HepG2 (cell line): ENCODE measurements around the gene PPM1G. TPM values are rescaled to one million over a fixed set of nuclear protein-coding genes. Genes with fewer than 3 reads are reported as not detected.

Experiments
- KAT8 ChIP-seq: IDR thresholded peaks from 2 replicates; pipeline ENCODE4 v1.6.1; 2016; ENCODE audit warnings: missing genetic modification reagents, missing compliant biosample characterization
- MBNL3 ChIP-seq: fragments of 250-450 bp; sonication (Bioruptor Pico); conservative IDR thresholded peaks from 2 replicates; pipeline ENCODE4 v1.8.0; 2022; ENCODE audit warnings: mild to moderate bottlenecking, inconsistent platforms
- NCOA1 ChIP-seq: sonication (generic); formaldehyde crosslinking; IDR thresholded peaks from 2 replicates; pipeline ENCODE4 v1.9.0; 2021; ENCODE audit warnings: missing genetic modification reagents
- ZBTB38 ChIP-seq: sonication (generic); formaldehyde crosslinking; IDR thresholded peaks from 2 replicates; pipeline ENCODE4 v1.5.1; 2020; ENCODE audit warnings: mild to moderate bottlenecking, missing genetic modification reagents
- ZC3H13 ChIP-seq: sonication (generic); formaldehyde crosslinking; IDR thresholded peaks from 2 replicates; pipeline ENCODE4 v1.8.1; 2023; ENCODE audit warnings: mild to moderate bottlenecking, missing genetic modification reagents, moderate library complexity
- ZNF296 ChIP-seq: sonication (generic); formaldehyde crosslinking; conservative IDR thresholded peaks from 2 replicates; pipeline ENCODE4 v1.5.0; 2020; ENCODE audit warnings: mild to moderate bottlenecking, missing genetic modification reagents
- ZNF329 ChIP-seq: sonication (generic); formaldehyde crosslinking; IDR thresholded peaks from 2 replicates; pipeline ENCODE4 v1.9.0; 2021; ENCODE audit warnings: low read depth, mild to moderate bottlenecking, missing genetic modification reagents
- ZNF350 ChIP-seq: sonication (generic); formaldehyde crosslinking; IDR thresholded peaks from 2 replicates; pipeline ENCODE4 v1.4.0; 2020; ENCODE audit warnings: mild to moderate bottlenecking, low read depth, missing genetic modification reagents, borderline replicate concordance
- ZNF615 ChIP-seq: sonication (generic); formaldehyde crosslinking; IDR thresholded peaks from 2 replicates; pipeline ENCODE4 v1.5.0; 2020; ENCODE audit warnings: mild to moderate bottlenecking, missing genetic modification reagents, borderline replicate concordance
- ZNF777 ChIP-seq: sonication (generic); formaldehyde crosslinking; IDR thresholded peaks from 2 replicates; pipeline ENCODE4 v1.4.0; 2020; ENCODE audit warnings: missing genetic modification reagents
- polyA plus RNA-seq, 8 experiments: library from polyadenylated mRNA; depleted of rRNA in 3 of 8; stranded (reverse) in 7 of 8; unstranded in 1 of 8; fragments of >200 nt; fragmentation: Illumina TruSeq in 4 of 8; extraction: Trizol in 4 of 8; gene quantifications; 2 replicates each; pipeline versions ENCODE4 v1.2.1 to v1.2.3, GENCODE V29; 2011 to 2016; ENCODE audit warnings: low read depth in 4 of 8, missing spikeins in 1 of 8, mixed read lengths in 1 of 8; ENCODE audit not compliant: insufficient read depth in 1 of 8
- total RNA-seq, 5 experiments: library from RNA; depleted of rRNA; stranded (reverse); fragments of >200 nt; fragmentation: Illumina TruSeq; extraction: Trizol; gene quantifications; 2 replicates each; pipeline ENCODE4 v1.2.3, GENCODE V29; 2016; ENCODE audit warnings: low read depth in 1 of 5
- TF ChIP-seq, protein P1 (sequence below): sonication (generic); formaldehyde crosslinking; IDR thresholded peaks from 2 replicates; pipeline ENCODE4 v1.4.0; 2020; ENCODE audit warnings: low read depth, missing genetic modification reagents
- TF ChIP-seq, protein P2 (sequence below): sonication (generic); formaldehyde crosslinking; IDR thresholded peaks from 2 replicates; pipeline ENCODE4 v1.5.1; 2020; ENCODE audit warnings: mild to moderate bottlenecking, moderate library complexity, missing genetic modification reagents
- TF ChIP-seq, protein P3 (sequence below): sonication (generic); formaldehyde crosslinking; IDR thresholded peaks from 2 replicates; pipeline ENCODE4 v1.4.0; 2020; ENCODE audit warnings: missing genetic modification reagents
- TF ChIP-seq, protein P4 (sequence below): sonication (generic); formaldehyde crosslinking; IDR thresholded peaks from one replicate; pipeline ENCODE4 v1.5.1; 2020; ENCODE audit warnings: mild to moderate bottlenecking, missing genetic modification reagents; ENCODE audit errors: not compliant biosample characterization

Gene PPM1G
- total and polyA plus RNA-seq, 2 of the 13 experiments (the other 11 are each of a cell fraction or from before 2014, with no cell fraction given), result 58.2 to 213 TPM

DNA sequence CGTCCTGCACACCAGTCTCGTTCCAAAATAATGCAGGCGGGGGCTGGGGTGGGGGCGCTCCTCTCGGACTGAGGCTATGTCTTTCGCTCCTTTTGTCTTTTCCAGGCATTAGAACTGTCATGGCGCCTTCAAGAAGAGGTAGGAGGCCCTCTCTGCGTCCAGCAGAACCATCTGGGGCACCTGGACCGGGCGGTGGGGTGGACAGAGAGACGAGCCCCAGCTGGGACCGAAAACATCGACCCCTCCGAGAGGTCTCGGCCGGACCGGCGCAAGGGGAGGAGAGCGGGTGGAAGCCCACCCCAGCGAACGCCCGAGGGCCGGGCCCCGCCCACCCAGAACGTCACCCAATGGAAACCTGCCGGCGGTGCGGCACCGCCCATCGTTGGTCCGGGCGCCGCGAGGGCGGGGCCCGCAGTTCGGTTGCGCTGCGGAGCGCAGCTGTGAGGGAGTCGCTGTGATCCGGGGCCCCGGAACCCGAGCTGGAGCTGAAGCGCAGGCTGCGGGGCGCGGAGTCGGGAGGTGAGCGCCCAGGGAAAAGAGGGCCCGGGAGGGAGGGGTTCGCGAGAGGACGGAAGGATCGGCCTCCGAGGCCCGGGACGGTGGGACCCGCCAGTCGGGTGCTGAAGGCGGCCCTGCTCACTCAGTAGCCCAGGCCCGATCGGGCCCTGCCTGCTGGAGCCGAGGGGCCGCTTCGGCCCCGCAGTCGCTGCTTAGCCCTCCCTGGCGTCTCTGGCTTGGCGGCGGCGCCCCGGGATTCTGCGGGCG is 19.0 kb upstream of the PPM1G start, which contains the start of gene NRBP1 (continued):
- TF ChIP-seq, protein P1, sequence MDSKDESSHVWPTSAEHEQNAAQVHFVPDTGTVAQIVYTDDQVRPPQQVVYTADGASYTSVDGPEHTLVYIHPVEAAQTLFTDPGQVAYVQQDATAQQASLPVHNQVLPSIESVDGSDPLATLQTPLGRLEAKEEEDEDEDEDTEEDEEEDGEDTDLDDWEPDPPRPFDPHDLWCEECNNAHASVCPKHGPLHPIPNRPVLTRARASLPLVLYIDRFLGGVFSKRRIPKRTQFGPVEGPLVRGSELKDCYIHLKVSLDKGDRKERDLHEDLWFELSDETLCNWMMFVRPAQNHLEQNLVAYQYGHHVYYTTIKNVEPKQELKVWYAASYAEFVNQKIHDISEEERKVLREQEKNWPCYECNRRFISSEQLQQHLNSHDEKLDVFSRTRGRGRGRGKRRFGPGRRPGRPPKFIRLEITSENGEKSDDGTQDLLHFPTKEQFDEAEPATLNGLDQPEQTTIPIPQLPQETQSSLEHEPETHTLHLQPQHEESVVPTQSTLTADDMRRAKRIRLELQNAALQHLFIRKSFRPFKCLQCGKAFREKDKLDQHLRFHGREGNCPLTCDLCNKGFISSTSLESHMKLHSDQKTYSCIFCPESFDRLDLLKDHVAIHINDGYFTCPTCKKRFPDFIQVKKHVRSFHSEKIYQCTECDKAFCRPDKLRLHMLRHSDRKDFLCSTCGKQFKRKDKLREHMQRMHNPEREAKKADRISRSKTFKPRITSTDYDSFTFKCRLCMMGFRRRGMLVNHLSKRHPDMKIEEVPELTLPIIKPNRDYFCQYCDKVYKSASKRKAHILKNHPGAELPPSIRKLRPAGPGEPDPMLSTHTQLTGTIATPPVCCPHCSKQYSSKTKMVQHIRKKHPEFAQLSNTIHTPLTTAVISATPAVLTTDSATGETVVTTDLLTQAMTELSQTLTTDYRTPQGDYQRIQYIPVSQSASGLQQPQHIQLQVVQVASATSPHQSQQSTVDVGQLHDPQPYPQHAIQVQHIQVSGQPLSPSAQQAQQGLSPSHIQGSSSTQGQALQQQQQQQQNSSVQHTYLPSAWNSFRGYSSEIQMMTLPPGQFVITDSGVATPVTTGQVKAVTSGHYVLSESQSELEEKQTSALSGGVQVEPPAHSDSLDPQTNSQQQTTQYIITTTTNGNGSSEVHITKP (CRISPR knock-in tag), result peak; percentile 96
- TF ChIP-seq, protein P2, sequence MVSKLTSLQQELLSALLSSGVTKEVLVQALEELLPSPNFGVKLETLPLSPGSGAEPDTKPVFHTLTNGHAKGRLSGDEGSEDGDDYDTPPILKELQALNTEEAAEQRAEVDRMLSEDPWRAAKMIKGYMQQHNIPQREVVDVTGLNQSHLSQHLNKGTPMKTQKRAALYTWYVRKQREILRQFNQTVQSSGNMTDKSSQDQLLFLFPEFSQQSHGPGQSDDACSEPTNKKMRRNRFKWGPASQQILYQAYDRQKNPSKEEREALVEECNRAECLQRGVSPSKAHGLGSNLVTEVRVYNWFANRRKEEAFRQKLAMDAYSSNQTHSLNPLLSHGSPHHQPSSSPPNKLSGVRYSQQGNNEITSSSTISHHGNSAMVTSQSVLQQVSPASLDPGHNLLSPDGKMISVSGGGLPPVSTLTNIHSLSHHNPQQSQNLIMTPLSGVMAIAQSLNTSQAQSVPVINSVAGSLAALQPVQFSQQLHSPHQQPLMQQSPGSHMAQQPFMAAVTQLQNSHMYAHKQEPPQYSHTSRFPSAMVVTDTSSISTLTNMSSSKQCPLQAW (CRISPR knock-in tag), result peak; percentile 79
- TF ChIP-seq ZNF296, result peak; percentile 60; the same call in 1 of the 2 replicates
- TF ChIP-seq, protein P3, sequence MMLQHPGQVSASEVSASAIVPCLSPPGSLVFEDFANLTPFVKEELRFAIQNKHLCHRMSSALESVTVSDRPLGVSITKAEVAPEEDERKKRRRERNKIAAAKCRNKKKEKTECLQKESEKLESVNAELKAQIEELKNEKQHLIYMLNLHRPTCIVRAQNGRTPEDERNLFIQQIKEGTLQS (CRISPR knock-in tag), result no peak
- peak; percentile 66; the same call in 1 of the 2 replicates for TF ChIP-seq KAT8
- peak; percentile 88 for TF ChIP-seq ZC3H13
- TF ChIP-seq ZNF615 (CRISPR knock-in tag), result peak; percentile 91; the same call in 1 of the 2 replicates
- peak; percentile 60; the same call in 1 of the 2 replicates for TF ChIP-seq ZBTB38 (CRISPR knock-in tag)
- TF ChIP-seq ZNF350 (CRISPR knock-in tag), result peak; percentile 83; the same call in 1 of the 2 replicates
- TF ChIP-seq ZNF329 (CRISPR knock-in tag), result peak; percentile 79
- no peak; the same call in none of the 2 replicates for TF ChIP-seq ZNF777 (CRISPR knock-in tag)
- TF ChIP-seq MBNL3 (CRISPR knock-in tag), result no peak
- TF ChIP-seq NCOA1 (CRISPR knock-in tag), result peak; percentile 82
- TF ChIP-seq, protein P4, sequence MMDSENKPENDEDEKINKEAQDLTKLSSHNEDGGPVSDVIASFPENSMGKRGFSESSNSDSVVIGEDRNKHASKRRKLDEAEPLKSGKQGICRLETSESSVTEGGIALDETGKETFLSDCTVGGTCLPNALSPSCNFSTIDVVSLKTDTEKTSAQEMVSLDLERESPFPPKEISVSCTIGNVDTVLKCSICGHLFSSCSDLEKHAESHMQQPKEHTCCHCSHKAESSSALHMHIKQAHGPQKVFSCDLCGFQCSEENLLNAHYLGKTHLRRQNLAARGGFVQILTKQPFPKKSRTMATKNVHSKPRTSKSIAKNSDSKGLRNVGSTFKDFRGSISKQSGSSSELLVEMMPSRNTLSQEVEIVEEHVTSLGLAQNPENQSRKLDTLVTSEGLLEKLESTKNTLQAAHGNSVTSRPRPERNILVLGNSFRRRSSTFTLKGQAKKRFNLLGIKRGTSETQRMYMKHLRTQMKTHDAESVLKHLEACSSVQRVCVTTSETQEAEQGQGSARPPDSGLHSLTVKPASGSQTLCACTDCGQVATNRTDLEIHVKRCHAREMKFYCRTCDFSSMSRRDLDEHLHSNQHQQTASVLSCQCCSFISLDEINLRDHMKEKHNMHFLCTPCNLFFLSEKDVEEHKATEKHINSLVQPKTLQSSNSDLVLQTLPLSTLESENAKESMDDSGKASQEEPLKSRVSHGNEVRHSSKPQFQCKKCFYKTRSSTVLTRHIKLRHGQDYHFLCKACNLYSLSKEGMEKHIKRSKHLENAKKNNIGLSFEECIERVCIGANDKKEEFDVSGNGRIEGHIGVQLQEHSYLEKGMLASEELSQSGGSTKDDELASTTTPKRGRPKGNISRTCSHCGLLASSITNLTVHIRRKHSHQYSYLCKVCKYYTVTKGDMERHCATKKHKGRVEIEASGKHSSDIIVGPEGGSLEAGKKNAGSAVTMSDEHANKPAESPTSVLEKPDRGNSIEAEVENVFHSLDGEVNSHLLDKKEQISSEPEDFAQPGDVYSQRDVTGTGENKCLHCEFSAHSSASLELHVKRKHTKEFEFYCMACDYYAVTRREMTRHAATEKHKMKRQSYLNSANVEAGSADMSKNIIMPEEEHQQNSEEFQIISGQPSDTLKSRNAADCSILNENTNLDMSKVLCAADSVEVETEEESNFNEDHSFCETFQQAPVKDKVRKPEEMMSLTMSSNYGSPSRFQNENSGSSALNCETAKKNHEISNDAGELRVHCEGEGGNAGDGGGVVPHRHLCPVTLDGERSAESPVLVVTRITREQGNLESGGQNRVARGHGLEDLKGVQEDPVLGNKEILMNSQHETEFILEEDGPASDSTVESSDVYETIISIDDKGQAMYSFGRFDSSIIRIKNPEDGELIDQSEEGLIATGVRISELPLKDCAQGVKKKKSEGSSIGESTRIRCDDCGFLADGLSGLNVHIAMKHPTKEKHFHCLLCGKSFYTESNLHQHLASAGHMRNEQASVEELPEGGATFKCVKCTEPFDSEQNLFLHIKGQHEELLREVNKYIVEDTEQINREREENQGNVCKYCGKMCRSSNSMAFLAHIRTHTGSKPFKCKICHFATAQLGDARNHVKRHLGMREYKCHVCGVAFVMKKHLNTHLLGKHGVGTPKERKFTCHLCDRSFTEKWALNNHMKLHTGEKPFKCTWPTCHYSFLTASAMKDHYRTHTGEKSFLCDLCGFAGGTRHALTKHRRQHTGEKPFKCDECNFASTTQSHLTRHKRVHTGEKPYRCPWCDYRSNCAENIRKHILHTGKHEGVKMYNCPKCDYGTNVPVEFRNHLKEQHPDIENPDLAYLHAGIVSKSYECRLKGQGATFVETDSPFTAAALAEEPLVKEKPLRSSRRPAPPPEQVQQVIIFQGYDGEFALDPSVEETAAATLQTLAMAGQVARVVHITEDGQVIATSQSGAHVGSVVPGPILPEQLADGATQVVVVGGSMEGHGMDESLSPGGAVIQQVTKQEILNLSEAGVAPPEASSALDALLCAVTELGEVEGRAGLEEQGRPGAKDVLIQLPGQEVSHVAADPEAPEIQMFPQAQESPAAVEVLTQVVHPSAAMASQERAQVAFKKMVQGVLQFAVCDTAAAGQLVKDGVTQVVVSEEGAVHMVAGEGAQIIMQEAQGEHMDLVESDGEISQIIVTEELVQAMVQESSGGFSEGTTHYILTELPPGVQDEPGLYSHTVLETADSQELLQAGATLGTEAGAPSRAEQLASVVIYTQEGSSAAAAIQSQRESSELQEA (CRISPR knock-in tag), result peak; percentile 77
